ENCODE measurements around the gene NACC1.

GRCh38 chr19:13070425-13071140 lies 47.5 kb upstream of the NACC1 start:
- TF ChIP-seq USF1 (IDR thresholded peaks at IDR 0.05): no peak
- no peak for TF ChIP-seq EP300 (IDR thresholded peaks at IDR 0.05; ENCODE audit: borderline replicate concordance)
- TF ChIP-seq, protein P1, sequence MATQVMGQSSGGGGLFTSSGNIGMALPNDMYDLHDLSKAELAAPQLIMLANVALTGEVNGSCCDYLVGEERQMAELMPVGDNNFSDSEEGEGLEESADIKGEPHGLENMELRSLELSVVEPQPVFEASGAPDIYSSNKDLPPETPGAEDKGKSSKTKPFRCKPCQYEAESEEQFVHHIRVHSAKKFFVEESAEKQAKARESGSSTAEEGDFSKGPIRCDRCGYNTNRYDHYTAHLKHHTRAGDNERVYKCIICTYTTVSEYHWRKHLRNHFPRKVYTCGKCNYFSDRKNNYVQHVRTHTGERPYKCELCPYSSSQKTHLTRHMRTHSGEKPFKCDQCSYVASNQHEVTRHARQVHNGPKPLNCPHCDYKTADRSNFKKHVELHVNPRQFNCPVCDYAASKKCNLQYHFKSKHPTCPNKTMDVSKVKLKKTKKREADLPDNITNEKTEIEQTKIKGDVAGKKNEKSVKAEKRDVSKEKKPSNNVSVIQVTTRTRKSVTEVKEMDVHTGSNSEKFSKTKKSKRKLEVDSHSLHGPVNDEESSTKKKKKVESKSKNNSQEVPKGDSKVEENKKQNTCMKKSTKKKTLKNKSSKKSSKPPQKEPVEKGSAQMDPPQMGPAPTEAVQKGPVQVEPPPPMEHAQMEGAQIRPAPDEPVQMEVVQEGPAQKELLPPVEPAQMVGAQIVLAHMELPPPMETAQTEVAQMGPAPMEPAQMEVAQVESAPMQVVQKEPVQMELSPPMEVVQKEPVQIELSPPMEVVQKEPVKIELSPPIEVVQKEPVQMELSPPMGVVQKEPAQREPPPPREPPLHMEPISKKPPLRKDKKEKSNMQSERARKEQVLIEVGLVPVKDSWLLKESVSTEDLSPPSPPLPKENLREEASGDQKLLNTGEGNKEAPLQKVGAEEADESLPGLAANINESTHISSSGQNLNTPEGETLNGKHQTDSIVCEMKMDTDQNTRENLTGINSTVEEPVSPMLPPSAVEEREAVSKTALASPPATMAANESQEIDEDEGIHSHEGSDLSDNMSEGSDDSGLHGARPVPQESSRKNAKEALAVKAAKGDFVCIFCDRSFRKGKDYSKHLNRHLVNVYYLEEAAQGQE (IDR thresholded peaks at IDR 0.05; ENCODE audit: low read depth): no peak
- TF ChIP-seq EGR1 (IDR thresholded peaks at IDR 0.05): no peak
- TF ChIP-seq, protein P2, sequence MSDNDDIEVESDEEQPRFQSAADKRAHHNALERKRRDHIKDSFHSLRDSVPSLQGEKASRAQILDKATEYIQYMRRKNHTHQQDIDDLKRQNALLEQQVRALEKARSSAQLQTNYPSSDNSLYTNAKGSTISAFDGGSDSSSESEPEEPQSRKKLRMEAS (IDR thresholded peaks at IDR 0.05): no peak
- TF ChIP-seq CREB1 (IDR thresholded peaks at IDR 0.05; ENCODE audit: low read depth): no peak
